DND-41 (cell line): ENCODE data around the gene COL20A1.

Source experiments
- EZH2 ChIP-seq: IDR thresholded peaks from 3 replicates; pipeline ENCODE4 v1.6.1; 2012; ENCODE audit warnings: borderline replicate concordance, low read depth, mild to moderate bottlenecking, moderate library complexity, low read length, inconsistent platforms; ENCODE audit not compliant: severe bottlenecking
- TF ChIP-seq, protein P1 (sequence below): IDR thresholded peaks from 2 replicates; pipeline ENCODE4 v1.5.1; 2012; ENCODE audit warnings: borderline replicate concordance, low read length, moderate library complexity, mild to moderate bottlenecking; ENCODE audit not compliant: poor library complexity, severe bottlenecking; ENCODE audit errors: extremely low read depth

DNA sequence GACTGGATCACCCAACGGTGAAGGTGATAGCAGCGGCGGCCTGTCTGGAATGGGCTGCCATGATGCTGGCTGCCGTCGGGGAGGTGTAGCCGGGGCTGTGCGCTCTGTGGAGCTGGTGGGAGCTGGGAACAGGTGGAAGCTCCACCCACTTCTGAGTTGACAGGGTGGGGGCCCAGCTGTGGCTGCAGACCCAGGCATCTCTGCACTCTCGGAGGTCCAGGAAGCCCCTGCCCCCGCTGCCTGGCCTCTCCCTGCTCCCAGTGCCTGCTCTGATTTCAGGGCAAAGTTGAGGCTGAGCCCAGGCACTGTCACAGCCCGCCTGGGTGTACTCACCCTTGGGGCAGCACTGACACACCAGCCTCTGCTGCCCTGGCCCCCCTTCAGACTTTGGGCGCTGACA, 86.3 kb downstream of the COL20A1 start:
- TF ChIP-seq, protein P1, sequence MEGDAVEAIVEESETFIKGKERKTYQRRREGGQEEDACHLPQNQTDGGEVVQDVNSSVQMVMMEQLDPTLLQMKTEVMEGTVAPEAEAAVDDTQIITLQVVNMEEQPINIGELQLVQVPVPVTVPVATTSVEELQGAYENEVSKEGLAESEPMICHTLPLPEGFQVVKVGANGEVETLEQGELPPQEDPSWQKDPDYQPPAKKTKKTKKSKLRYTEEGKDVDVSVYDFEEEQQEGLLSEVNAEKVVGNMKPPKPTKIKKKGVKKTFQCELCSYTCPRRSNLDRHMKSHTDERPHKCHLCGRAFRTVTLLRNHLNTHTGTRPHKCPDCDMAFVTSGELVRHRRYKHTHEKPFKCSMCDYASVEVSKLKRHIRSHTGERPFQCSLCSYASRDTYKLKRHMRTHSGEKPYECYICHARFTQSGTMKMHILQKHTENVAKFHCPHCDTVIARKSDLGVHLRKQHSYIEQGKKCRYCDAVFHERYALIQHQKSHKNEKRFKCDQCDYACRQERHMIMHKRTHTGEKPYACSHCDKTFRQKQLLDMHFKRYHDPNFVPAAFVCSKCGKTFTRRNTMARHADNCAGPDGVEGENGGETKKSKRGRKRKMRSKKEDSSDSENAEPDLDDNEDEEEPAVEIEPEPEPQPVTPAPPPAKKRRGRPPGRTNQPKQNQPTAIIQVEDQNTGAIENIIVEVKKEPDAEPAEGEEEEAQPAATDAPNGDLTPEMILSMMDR, result no peak
- TF ChIP-seq EZH2, result no peak
